OCI-LY1 (cell line): ENCODE data around the gene NABP1.

Experiments
- H2AFZ ChIP-seq: fragments of 200-600 bp; sonication (generic), shearing (Covaris generic); 2 replicates; pipeline ENCODE4 v1.6.0; 2014; ENCODE audit warnings: antibody characterized with exemption, mild to moderate bottlenecking, low read length
- H3F3A ChIP-seq: fragments of 200-600 bp; sonication (generic), shearing (Covaris generic); 2 replicates; pipeline ENCODE4 v1.6.0; 2014; ENCODE audit warnings: mild to moderate bottlenecking, antibody characterized with exemption, low read length, moderate library complexity; ENCODE audit not compliant: insufficient read depth
- H3K27ac ChIP-seq: fragments of 200-600 bp; sonication (generic); 2 replicates; pipeline ENCODE4 v1.5.1; 2014; ENCODE audit warnings: low read length, mixed run types, mild to moderate bottlenecking, low read depth; ENCODE audit not compliant: poor library complexity, severe bottlenecking
- H3K27me3 ChIP-seq: fragments of 200-600 bp; sonication (generic); 2 replicates; pipeline ENCODE4 v1.6.0; 2014; ENCODE audit warnings: antibody characterized with exemption, mild to moderate bottlenecking, low read length, moderate library complexity; ENCODE audit not compliant: insufficient read depth
- H3K36me3 ChIP-seq: fragments of 200-600 bp; sonication (generic); 2 replicates; pipeline ENCODE4 v1.6.1; 2014; ENCODE audit warnings: mild to moderate bottlenecking, antibody characterized with exemption, low read length, moderate library complexity, mixed read lengths; ENCODE audit not compliant: insufficient read depth
- H3K4me1 ChIP-seq: fragments of 200-600 bp; sonication (generic); 2 replicates; pipeline ENCODE4 v1.5.1; 2014; ENCODE audit warnings: mild to moderate bottlenecking, low read length, moderate library complexity; ENCODE audit not compliant: insufficient read depth, severe bottlenecking
- H3K4me2 ChIP-seq: fragments of 200-600 bp; sonication (generic), shearing (Covaris generic); 2 replicates; pipeline ENCODE4 v1.6.1; 2014; ENCODE audit warnings: low read length
- H3K4me3 ChIP-seq: fragments of 200-600 bp; sonication (generic); 2 replicates; pipeline ENCODE4 v1.5.1; 2014; ENCODE audit warnings: low read length, low read depth, mild to moderate bottlenecking, mixed read lengths; ENCODE audit not compliant: poor library complexity, severe bottlenecking
- H3K79me2 ChIP-seq: fragments of 200-600 bp; shearing (Covaris generic); 2 replicates; pipeline ENCODE4 v1.6.1; 2016; ENCODE audit warnings: mixed run types, low read length, mixed read lengths; ENCODE audit not compliant: insufficient read depth
- H3K9ac ChIP-seq: fragments of 200-600 bp; sonication (generic), shearing (Covaris generic); 2 replicates; pipeline ENCODE4 v1.6.1; 2014; ENCODE audit warnings: mild to moderate bottlenecking, low read length, mixed read lengths
- H3K9me2 ChIP-seq: fragments of 200-600 bp; sonication (generic), shearing (Covaris generic); 2 replicates; pipeline ENCODE4 v1.6.1; 2014; ENCODE audit warnings: low read depth, mild to moderate bottlenecking, low read length, mixed read lengths
- H3K9me3 ChIP-seq: fragments of 200-600 bp; shearing (Covaris generic); 2 replicates; pipeline ENCODE4 v1.6.1; 2014; ENCODE audit warnings: low read length, mixed read lengths
- H4K20me1 ChIP-seq: fragments of 200-600 bp; sonication (generic), shearing (Covaris generic); 2 replicates; pipeline ENCODE4 v1.6.0; 2016; ENCODE audit warnings: mild to moderate bottlenecking, low read length; ENCODE audit not compliant: insufficient read depth
- EZH2 ChIP-seq: fragments of 200-600 bp; sonication (generic), shearing (Covaris generic); IDR thresholded peaks from 2 replicates; pipeline ENCODE4 v1.8.0; 2017; ENCODE audit warnings: borderline replicate concordance, mixed run types, mild to moderate bottlenecking, antibody characterized with exemption, low read length, moderate library complexity, mixed read lengths
- TF ChIP-seq, protein P1 (sequence below): fragments of 200-600 bp; sonication (generic), shearing (Covaris generic); IDR thresholded peaks from 2 replicates; pipeline ENCODE4 v1.5.1; 2017; ENCODE audit warnings: mild to moderate bottlenecking, antibody characterized with exemption, low read length, moderate library complexity, mixed read lengths

The NABP1 gene

DNA sequence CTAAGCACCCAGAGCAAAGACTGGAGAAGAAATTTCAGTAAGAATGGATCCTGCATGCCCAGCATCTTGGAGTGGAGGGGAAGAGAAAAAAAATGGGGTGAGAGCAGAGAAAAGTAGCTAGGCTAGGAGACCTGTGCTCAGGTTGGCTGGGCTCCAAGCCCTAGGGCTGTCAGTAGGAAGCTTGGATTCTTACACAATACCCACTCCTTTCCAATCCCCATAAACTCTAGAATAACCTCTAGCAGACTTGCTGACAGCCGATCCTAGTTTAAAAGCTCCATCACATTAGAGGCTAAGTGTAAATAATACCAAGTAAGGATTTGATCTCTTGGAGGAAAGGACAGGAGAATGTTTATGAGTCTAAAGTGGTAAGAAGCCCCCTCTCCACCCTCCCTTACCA lies 46.2 kb upstream of the NABP1 start:
- no peak for TF ChIP-seq EZH2
- TF ChIP-seq, protein P1, sequence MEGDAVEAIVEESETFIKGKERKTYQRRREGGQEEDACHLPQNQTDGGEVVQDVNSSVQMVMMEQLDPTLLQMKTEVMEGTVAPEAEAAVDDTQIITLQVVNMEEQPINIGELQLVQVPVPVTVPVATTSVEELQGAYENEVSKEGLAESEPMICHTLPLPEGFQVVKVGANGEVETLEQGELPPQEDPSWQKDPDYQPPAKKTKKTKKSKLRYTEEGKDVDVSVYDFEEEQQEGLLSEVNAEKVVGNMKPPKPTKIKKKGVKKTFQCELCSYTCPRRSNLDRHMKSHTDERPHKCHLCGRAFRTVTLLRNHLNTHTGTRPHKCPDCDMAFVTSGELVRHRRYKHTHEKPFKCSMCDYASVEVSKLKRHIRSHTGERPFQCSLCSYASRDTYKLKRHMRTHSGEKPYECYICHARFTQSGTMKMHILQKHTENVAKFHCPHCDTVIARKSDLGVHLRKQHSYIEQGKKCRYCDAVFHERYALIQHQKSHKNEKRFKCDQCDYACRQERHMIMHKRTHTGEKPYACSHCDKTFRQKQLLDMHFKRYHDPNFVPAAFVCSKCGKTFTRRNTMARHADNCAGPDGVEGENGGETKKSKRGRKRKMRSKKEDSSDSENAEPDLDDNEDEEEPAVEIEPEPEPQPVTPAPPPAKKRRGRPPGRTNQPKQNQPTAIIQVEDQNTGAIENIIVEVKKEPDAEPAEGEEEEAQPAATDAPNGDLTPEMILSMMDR = no peak
- no peaks in the 10 kb centered on the region for H3K9me2 ChIP-seq
- peaks cover 14% of the 10 kb centered on the region for H3K4me1 ChIP-seq
- no peaks in the 10 kb centered on the region for H3K27me3 ChIP-seq
- no peaks in the 10 kb centered on the region for H3K36me3 ChIP-seq
- no peak overlapping the region for H3K27ac ChIP-seq
- H3K4me3 ChIP-seq = no peak overlapping the region
- H3K4me2 ChIP-seq = no peak overlapping the region
- H3F3A ChIP-seq = no peaks in the 10 kb centered on the region
- H3K79me2 ChIP-seq = no peaks in the 10 kb centered on the region
- H4K20me1 ChIP-seq = no peaks in the 10 kb centered on the region
- no peak overlapping the region for H2AFZ ChIP-seq
- no peak overlapping the region for H3K9ac ChIP-seq
- H3K9me3 ChIP-seq = no peaks in the 10 kb centered on the region

DNA sequence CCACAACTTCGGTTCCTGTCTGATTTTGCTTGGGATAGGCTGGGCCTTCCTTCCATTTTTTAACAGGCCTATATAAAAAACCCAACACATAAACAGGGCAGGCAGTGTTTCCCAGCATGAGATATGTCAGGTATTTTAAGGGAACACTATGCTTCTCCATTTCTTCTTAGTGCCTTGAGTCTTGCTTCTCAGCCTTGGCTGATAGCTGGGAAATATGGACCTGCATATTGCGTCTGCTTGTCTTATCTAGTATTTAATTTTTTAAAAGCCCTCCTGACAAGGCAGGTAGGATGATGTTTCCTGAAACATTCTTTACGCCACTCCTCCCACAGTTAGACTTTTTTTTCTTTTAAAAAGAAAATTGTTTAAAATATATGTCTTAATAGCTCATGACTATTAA lies 45.5 kb upstream of the NABP1 start:
- Histone ChIP-seq H2AFZ (no peak overlapping the region), H3K27ac (no peak overlapping the region), H3K4me2 (no peak overlapping the region), H3K9me2 (no peaks in the 10 kb centered on the region), H3K36me3 (no peaks in the 10 kb centered on the region), H3F3A (no peaks in the 10 kb centered on the region), H3K27me3 (no peaks in the 10 kb centered on the region), H3K4me1 (peaks cover 14% of the 10 kb centered on the region), H3K79me2 (no peaks in the 10 kb centered on the region), H3K9ac (no peak overlapping the region), H3K4me3 (no peak overlapping the region), H3K9me3 (no peaks in the 10 kb centered on the region), H4K20me1 (no peaks in the 10 kb centered on the region)
- no peak for TF ChIP-seq EZH2
- TF ChIP-seq, protein P1 = no peak

- Histone ChIP-seq H3K9ac (no peak overlapping the region), H3K27me3 (no peaks in the 10 kb centered on the region), H3F3A (no peaks in the 10 kb centered on the region), H3K79me2 (no peaks in the 10 kb centered on the region), H3K9me2 (no peaks in the 10 kb centered on the region), H4K20me1 (no peaks in the 10 kb centered on the region), H3K4me3 (no peak overlapping the region), H2AFZ (no peak overlapping the region), H3K4me1 (peaks cover 5% of the 10 kb centered on the region), H3K36me3 (no peaks in the 10 kb centered on the region), H3K27ac (no peak overlapping the region), H3K4me2 (no peak overlapping the region), H3K9me3 (no peaks in the 10 kb centered on the region)
- TF ChIP-seq, protein P1 = no peak
- TF ChIP-seq EZH2 = no peak
Observed at GRCh38 chr2:191634791-191635190, 43.1 kb upstream of the NABP1 start.
